K562 (cell line): Measurements from ENCODE around the gene DGLUCY. TPM values are rescaled to one million over a fixed set of nuclear protein-coding genes. Genes with fewer than 3 reads are reported as not detected.

Experiments used
- ATAC-seq: fragments of 200-7000 bp; cut with Tn5 transposase; 3 replicates; pipeline ENCODE4 v1.9.1; 2020; ENCODE audit warnings: moderate library complexity
- BruUV-seq: library from RNA; stranded (reverse); fragments of 400-500 nt; replicated peaks from 2 replicates; lab custom pipeline; 2021; lab: Mats Ljungman, UMichigan
- CTCF ChIA-PET: fragments of 300-600 bp; formaldehyde crosslinking; extraction: SDS; loops from one replicate; lab custom pipeline; 2021; ENCODE audit warnings: low intra/inter-chr PET ratio; lab: Yijun Ruan, JAX
- POLR2A ChIA-PET: fragments of 300-600, 350-650 bp; sonication (Branson Sonifier 250); formaldehyde crosslinking; extraction: SDS; loops from one replicate; lab custom pipeline; 2021; ENCODE audit warnings: antibody characterized with exemption, inconsistent platforms; lab: Yijun Ruan, JAX
- DNase-seq, 4 experiments: peaks; one replicate each; pipeline versions ENCODE4 v3.0.0 to v3.0.0-alpha.2; 2011 to 2018; ENCODE audit warnings: low spot score in 3 of 4, mixed read lengths in 3 of 4; ENCODE audit errors: extremely low read depth in 1 of 4
- FAIRE-seq: peaks from 2 replicates; lab custom pipeline; 2011; peaks lifted over from hg19 to GRCh38; lab: Jason Lieb, UNC
- H2AFZ ChIP-seq: 2 replicates; pipeline ENCODE4 v1.6.0; 2011; ENCODE audit warnings: low read depth, low read length, control low read depth, inconsistent platforms
- H3K27ac ChIP-seq: fragments of 200-600 bp; 3 replicates; pipeline ENCODE4 v1.8.0; 2011; ENCODE audit warnings: low read depth, mild to moderate bottlenecking, control low read depth, inconsistent platforms, low read length, moderate library complexity, mixed read lengths; ENCODE audit errors: extremely low read depth
- H3K27me3 ChIP-seq, 2 experiments: fragments of 300-600 bp in 1 of 2; 2 replicates in 1 of 2; 3 replicates in 1 of 2; pipeline versions ENCODE4 v1.6.0 to v1.8.0; 2011; ENCODE audit warnings: inconsistent platforms in 2 of 2, low read length in 2 of 2, mild to moderate bottlenecking in 1 of 2, mixed read lengths in 1 of 2, moderate library complexity in 1 of 2; ENCODE audit not compliant: control insufficient read depth in 2 of 2, insufficient read depth in 2 of 2
- H3K36me3 ChIP-seq: fragments of 300-600 bp; 3 replicates; pipeline ENCODE4 v1.8.0; 2011; ENCODE audit warnings: mild to moderate bottlenecking, low read length, inconsistent platforms; ENCODE audit not compliant: control insufficient read depth, insufficient read depth
- H3K4me1 ChIP-seq, 2 experiments: fragments of 200-600 bp in 1 of 2; replicated peaks in 1 of 2; 2 replicates in 1 of 2; 3 replicates in 1 of 2; pipeline versions ENCODE4 v1.5.1 to v1.8.0; 2011; ENCODE audit warnings: inconsistent platforms in 2 of 2, low read length in 2 of 2, mild to moderate bottlenecking in 1 of 2, mixed read lengths in 1 of 2, moderate library complexity in 1 of 2; ENCODE audit not compliant: control insufficient read depth in 2 of 2, insufficient read depth in 2 of 2
- H3K4me2 ChIP-seq: 2 replicates; pipeline ENCODE4 v1.6.1; 2011; ENCODE audit warnings: low read length, control low read depth, inconsistent platforms, mixed read lengths; ENCODE audit not compliant: insufficient read depth
- H3K4me3 ChIP-seq: fragments of 200-600 bp; sonication (generic), shearing (Covaris generic); 2 replicates; pipeline ENCODE4 v1.5.1; 2016; ENCODE audit warnings: control low read depth, inconsistent platforms
- H3K79me2 ChIP-seq: fragments of 200-600 bp; 3 replicates; pipeline ENCODE4 v1.8.0; 2011; ENCODE audit warnings: low read length, inconsistent platforms; ENCODE audit not compliant: control insufficient read depth, insufficient read depth
- H3K9ac ChIP-seq, 2 experiments: 2 replicates each; pipeline versions ENCODE4 v1.6.0 to v1.6.1; 2011; ENCODE audit warnings: low read depth in 2 of 2, low read length in 2 of 2, control low read depth in 1 of 2, inconsistent platforms in 1 of 2, mild to moderate bottlenecking in 1 of 2, mixed read lengths in 1 of 2; ENCODE audit not compliant: insufficient read depth in 1 of 2
- H3K9me1 ChIP-seq: one replicate; pipeline ENCODE4 v1.6.0; 2011; ENCODE audit warnings: inconsistent platforms, mild to moderate bottlenecking, low read length, moderate library complexity; ENCODE audit not compliant: control insufficient read depth, insufficient read depth
- H3K9me3 ChIP-seq: replicated peaks from 2 replicates; pipeline ENCODE4 v1.5.1; 2011; ENCODE audit warnings: low read depth, low read length, inconsistent platforms; ENCODE audit not compliant: control insufficient read depth, insufficient read depth
- H4K20me1 ChIP-seq: replicated peaks from 2 replicates; pipeline ENCODE4 v1.6.1; 2011; ENCODE audit warnings: low read length, inconsistent platforms, mixed read lengths; ENCODE audit not compliant: control insufficient read depth, insufficient read depth
- ARID1B ChIP-seq: fragments of 450-650 bp; IDR thresholded peaks from 2 replicates; pipeline ENCODE4 v1.6.1; 2016; ENCODE audit warnings: antibody characterized with exemption, mild to moderate bottlenecking, inconsistent platforms
- ARNT ChIP-seq, 2 experiments: fragments of 450-650 bp; IDR thresholded peaks; 2 replicates each; pipeline ENCODE4 v1.6.1; 2016; ENCODE audit warnings: mild to moderate bottlenecking in 1 of 2
- CBFA2T3 ChIP-seq: fragments of 450-650 bp; IDR thresholded peaks from 2 replicates; pipeline ENCODE4 v1.6.1; 2017
- CBX1 ChIP-seq: sonication (generic); IDR thresholded peaks from 2 replicates; pipeline ENCODE4 v1.6.1; 2016; ENCODE audit warnings: antibody characterized with exemption, low read depth, mild to moderate bottlenecking
- CREM ChIP-seq: IDR thresholded peaks from 2 replicates; pipeline ENCODE4 v1.6.1; 2014; ENCODE audit warnings: antibody characterized with exemption, low read depth
- NR3C1 ChIP-seq: sonication (generic); formaldehyde crosslinking; IDR thresholded peaks from 2 replicates; pipeline ENCODE4 v1.8.1; 2022; ENCODE audit warnings: missing genetic modification reagents
- ZNF311 ChIP-seq: fragments of 250-450 bp; sonication (Bioruptor Pico); IDR thresholded peaks from 2 replicates; pipeline ENCODE4 v1.4.0; 2020; ENCODE audit warnings: mild to moderate bottlenecking, moderate library complexity
- ZNF76 ChIP-seq: fragments of 250-450 bp; sonication (Bioruptor Pico); IDR thresholded peaks from 2 replicates; pipeline ENCODE4 v1.4.0; 2020; ENCODE audit warnings: mild to moderate bottlenecking, moderate library complexity, borderline replicate concordance
- ZNF780A ChIP-seq: fragments of 250-450 bp; sonication (Bioruptor Pico); IDR thresholded peaks from 2 replicates; pipeline ENCODE4 v1.5.0; 2021; ENCODE audit warnings: mild to moderate bottlenecking
- WGBS: fragments of 100-300 bp; shearing (Covaris generic); methylation state at CpG from one replicate; pipeline ENCODE4 v1.1.6; 2016; ENCODE audit warnings: low coverage, mixed read lengths; ENCODE audit not compliant: insufficient coverage; ENCODE audit errors: missing lambda C conversion rate; 5-methylcytosine and 5-hydroxymethylcytosine counted together
- in situ Hi-C: fragments of 300-500 bp; cut with MboI; formaldehyde crosslinking; loops from 4 replicates; pipeline ENCODE4 v1.15.0; 2018; ENCODE audit warnings: inconsistent platforms, mixed read lengths
- intact Hi-C: fragments of 100-400 bp; cut with micrococcal nuclease; formaldehyde crosslinking; loops from 2 replicates; pipeline ENCODE4 v1.14.2; 2022
- polyA plus RNA-seq, 8 experiments: library from polyadenylated mRNA; depleted of rRNA in 4 of 8; stranded (reverse) in 5 of 8; unstranded in 3 of 8; fragments of >200 nt; fragmentation: Nextera tagmentation in 2 of 8; fragmentation: Illumina TruSeq in 1 of 8; extraction: Ambion mirVana in 2 of 8; extraction: Trizol in 1 of 8; gene quantifications; 2 replicates each; pipeline versions ENCODE4 v1.2.1 to v1.2.3, GENCODE V29; 2011 to 2014; ENCODE audit warnings: inconsistent platforms in 1 of 8, missing spikeins in 1 of 8
- total RNA-seq, 7 experiments: library from RNA; depleted of rRNA in 6 of 7; stranded (reverse); fragments of >200 nt in 6 of 7; fragmentation: Illumina TruSeq in 2 of 7; extraction: Trizol in 2 of 7; gene quantifications; 2 replicates each; pipeline versions ENCODE4 v1.2.1 to v1.2.3, GENCODE V29; 2011 to 2021; ENCODE audit warnings: low replicate concordance in 1 of 7
- TF ChIP-seq, protein P1 (sequence below), 2 experiments: fragments of 450-650 bp; IDR thresholded peaks; 2 replicates each; pipeline ENCODE4 v1.6.1; 2016
- TF ChIP-seq, protein P2 (sequence below): fragments of 450-650 bp; IDR thresholded peaks from 2 replicates; pipeline ENCODE4 v1.6.1; 2016; ENCODE audit warnings: missing biosample characterization, missing genetic modification characterization
- TF ChIP-seq, protein P3 (sequence below): fragments of 450-650 bp; formaldehyde crosslinking; conservative IDR thresholded peaks from 2 replicates; pipeline ENCODE4 v1.4.0; 2022; ENCODE audit warnings: mild to moderate bottlenecking, missing genetic modification characterization
- TF ChIP-seq, protein P4 (sequence below): sonication (generic); formaldehyde crosslinking; IDR thresholded peaks from 2 replicates; pipeline ENCODE4 v1.5.0; 2020; ENCODE audit warnings: missing genetic modification reagents

DGLUCY gene
- total and polyA plus RNA-seq, 9 of the 15 experiments (the other 6 are each of a cell fraction or from before 2014, with no cell fraction given), result 9.9 to 28.4 (median 21.0) TPM

DNA sequence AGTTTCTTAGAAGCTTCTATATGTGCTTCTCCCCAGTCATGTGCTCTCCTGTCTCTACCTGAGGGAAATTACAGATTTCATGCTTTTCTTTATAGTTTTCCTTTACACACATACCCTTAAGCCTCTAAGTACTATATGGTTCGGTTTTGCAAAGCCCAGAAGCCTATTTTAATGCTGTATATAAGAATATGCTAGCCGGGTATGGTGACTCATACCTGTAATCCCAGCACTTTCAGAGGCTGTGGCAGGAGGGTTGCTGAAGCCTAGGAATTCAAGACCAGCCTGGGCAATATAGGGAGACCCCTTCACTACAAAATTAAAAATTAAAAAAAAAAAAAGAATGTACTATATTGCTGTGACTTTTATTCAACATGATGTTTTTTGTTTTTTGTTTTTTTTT, 15.4 kb downstream of the DGLUCY start:
- FAIRE-seq (no peak), ATAC-seq (no peak), DNase-seq (no peak)
- peaks cover 7% of the 10 kb centered on the region; the same call in 2 of the 3 replicates for H3K79me2 ChIP-seq
- H3K27ac ChIP-seq, result no peak overlapping the region
- BruUV-seq, result no TSS peak
- peaks cover 3 to 5% of the 10 kb centered on the region in 2 experiments; a peak in 3 of 5 replicates for H3K4me1 ChIP-seq
- WGBS, result 52% methylated on average over 2 of the region's 2 CpGs
- H3K9me1 ChIP-seq, result no peaks in the 10 kb centered on the region
- intact Hi-C loops, result no loop called here
- H2AFZ ChIP-seq, result no peak overlapping the region
- TF ChIP-seq, protein P1, sequence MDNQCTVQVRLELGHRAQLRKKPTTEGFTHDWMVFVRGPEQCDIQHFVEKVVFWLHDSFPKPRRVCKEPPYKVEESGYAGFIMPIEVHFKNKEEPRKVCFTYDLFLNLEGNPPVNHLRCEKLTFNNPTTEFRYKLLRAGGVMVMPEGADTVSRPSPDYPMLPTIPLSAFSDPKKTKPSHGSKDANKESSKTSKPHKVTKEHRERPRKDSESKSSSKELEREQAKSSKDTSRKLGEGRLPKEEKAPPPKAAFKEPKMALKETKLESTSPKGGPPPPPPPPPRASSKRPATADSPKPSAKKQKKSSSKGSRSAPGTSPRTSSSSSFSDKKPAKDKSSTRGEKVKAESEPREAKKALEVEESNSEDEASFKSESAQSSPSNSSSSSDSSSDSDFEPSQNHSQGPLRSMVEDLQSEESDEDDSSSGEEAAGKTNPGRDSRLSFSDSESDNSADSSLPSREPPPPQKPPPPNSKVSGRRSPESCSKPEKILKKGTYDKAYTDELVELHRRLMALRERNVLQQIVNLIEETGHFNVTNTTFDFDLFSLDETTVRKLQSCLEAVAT (IDR thresholded peaks at IDR 0.05), result no peak
- TF ChIP-seq ARNT (IDR thresholded peaks at IDR 0.05) (no peak), ARID1B (no peak), ZNF311 (no peak)
- no peaks in the 10 kb centered on the region for H3K27me3 ChIP-seq
- no peak overlapping the region for H3K4me2 ChIP-seq
- no peak overlapping the region for H3K9ac ChIP-seq
- POLR2A ChIA-PET, result no interaction called here
- peaks cover 15% of the 10 kb centered on the region; the same call in 1 of the 3 replicates for H3K36me3 ChIP-seq
- in situ Hi-C loops, result no loop called here
- CTCF ChIA-PET, result no interaction called here
- no peaks in the 10 kb centered on the region for H4K20me1 ChIP-seq
- H3K9me3 ChIP-seq, result no peaks in the 10 kb centered on the region
- no peak overlapping the region for H3K4me3 ChIP-seq

DNA sequence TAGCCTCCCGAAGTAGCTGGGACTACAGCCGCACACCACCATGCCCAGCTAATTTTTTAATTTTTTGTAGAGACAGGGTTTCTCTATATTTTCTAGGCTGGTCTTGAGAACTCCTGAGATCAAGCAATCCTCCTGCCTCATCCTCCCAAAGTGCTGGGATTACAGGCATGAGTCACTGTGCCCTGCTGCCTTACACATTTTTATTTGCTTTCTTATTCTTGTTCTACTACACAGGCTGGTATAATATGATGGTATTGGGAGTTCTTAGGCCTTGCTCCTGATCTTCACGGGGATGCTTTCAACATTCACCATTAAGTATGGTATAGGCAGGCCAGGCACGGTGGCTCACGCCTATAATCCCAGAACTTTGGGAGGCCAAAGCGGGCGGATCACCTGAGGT, 21.2 kb downstream of the DGLUCY start:
- intact Hi-C loops (no loop called here), in situ Hi-C loops (no loop called here)
- H4K20me1 ChIP-seq, result no peaks in the 10 kb centered on the region
- H3K27me3 ChIP-seq, result no peaks in the 10 kb centered on the region
- FAIRE-seq (no peak), ATAC-seq (no peak), DNase-seq (no peak)
- no TSS peak for BruUV-seq
- H3K4me1 ChIP-seq, result peaks cover 0 to 11% of the 10 kb centered on the region in 2 experiments; a peak in 3 of 5 replicates
- no peak overlapping the region for H3K4me2 ChIP-seq
- H3K4me3 ChIP-seq, result no peak overlapping the region
- H3K79me2 ChIP-seq, result no peaks in the 10 kb centered on the region
- CTCF ChIA-PET, result no interaction called here
- H3K27ac ChIP-seq, result no peak overlapping the region
- H3K9me3 ChIP-seq, result no peaks in the 10 kb centered on the region
- POLR2A ChIA-PET, result no interaction called here
- peaks cover 16% of the 10 kb centered on the region; the same call in 1 of the 3 replicates for H3K36me3 ChIP-seq
- H2AFZ ChIP-seq, result no peak overlapping the region
- H3K9me1 ChIP-seq, result no peaks in the 10 kb centered on the region
- H3K9ac ChIP-seq, result no peak overlapping the region
- WGBS, result 85% methylated on average over 7 of the region's 7 CpGs
- TF ChIP-seq NR3C1 (CRISPR knock-in tag) (no peak), ZNF76 (CRISPR knock-in tag) (no peak), CREM (no peak), ZNF780A (CRISPR knock-in tag) (no peak), CBFA2T3 (no peak), CBX1 (no peak)
- TF ChIP-seq, protein P2, sequence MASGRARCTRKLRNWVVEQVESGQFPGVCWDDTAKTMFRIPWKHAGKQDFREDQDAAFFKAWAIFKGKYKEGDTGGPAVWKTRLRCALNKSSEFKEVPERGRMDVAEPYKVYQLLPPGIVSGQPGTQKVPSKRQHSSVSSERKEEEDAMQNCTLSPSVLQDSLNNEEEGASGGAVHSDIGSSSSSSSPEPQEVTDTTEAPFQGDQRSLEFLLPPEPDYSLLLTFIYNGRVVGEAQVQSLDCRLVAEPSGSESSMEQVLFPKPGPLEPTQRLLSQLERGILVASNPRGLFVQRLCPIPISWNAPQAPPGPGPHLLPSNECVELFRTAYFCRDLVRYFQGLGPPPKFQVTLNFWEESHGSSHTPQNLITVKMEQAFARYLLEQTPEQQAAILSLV (tag), result no peak
- TF ChIP-seq, protein P3, sequence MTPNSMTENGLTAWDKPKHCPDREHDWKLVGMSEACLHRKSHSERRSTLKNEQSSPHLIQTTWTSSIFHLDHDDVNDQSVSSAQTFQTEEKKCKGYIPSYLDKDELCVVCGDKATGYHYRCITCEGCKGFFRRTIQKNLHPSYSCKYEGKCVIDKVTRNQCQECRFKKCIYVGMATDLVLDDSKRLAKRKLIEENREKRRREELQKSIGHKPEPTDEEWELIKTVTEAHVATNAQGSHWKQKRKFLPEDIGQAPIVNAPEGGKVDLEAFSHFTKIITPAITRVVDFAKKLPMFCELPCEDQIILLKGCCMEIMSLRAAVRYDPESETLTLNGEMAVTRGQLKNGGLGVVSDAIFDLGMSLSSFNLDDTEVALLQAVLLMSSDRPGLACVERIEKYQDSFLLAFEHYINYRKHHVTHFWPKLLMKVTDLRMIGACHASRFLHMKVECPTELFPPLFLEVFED (CRISPR knock-in tag), result no peak
- TF ChIP-seq, protein P4, sequence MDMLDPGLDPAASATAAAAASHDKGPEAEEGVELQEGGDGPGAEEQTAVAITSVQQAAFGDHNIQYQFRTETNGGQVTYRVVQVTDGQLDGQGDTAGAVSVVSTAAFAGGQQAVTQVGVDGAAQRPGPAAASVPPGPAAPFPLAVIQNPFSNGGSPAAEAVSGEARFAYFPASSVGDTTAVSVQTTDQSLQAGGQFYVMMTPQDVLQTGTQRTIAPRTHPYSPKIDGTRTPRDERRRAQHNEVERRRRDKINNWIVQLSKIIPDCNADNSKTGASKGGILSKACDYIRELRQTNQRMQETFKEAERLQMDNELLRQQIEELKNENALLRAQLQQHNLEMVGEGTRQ (CRISPR knock-in tag), result no peak
